ENCODE measurements around the gene UCK2.

UCK2 gene

GRCh38 chr1:165869343-165869742 is 41.9 kb downstream of the UCK2 start:
- no peak for DNase-seq (ENCODE audit: low read depth)
- TF ChIP-seq, protein P1, sequence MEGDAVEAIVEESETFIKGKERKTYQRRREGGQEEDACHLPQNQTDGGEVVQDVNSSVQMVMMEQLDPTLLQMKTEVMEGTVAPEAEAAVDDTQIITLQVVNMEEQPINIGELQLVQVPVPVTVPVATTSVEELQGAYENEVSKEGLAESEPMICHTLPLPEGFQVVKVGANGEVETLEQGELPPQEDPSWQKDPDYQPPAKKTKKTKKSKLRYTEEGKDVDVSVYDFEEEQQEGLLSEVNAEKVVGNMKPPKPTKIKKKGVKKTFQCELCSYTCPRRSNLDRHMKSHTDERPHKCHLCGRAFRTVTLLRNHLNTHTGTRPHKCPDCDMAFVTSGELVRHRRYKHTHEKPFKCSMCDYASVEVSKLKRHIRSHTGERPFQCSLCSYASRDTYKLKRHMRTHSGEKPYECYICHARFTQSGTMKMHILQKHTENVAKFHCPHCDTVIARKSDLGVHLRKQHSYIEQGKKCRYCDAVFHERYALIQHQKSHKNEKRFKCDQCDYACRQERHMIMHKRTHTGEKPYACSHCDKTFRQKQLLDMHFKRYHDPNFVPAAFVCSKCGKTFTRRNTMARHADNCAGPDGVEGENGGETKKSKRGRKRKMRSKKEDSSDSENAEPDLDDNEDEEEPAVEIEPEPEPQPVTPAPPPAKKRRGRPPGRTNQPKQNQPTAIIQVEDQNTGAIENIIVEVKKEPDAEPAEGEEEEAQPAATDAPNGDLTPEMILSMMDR (IDR thresholded peaks at IDR 0.05; ENCODE audit: low read depth, low read length, missing control alignments) = no peak
- no peak overlapping the region for H3K4me3 ChIP-seq (ENCODE audit: low read depth, low read length)

DNA sequence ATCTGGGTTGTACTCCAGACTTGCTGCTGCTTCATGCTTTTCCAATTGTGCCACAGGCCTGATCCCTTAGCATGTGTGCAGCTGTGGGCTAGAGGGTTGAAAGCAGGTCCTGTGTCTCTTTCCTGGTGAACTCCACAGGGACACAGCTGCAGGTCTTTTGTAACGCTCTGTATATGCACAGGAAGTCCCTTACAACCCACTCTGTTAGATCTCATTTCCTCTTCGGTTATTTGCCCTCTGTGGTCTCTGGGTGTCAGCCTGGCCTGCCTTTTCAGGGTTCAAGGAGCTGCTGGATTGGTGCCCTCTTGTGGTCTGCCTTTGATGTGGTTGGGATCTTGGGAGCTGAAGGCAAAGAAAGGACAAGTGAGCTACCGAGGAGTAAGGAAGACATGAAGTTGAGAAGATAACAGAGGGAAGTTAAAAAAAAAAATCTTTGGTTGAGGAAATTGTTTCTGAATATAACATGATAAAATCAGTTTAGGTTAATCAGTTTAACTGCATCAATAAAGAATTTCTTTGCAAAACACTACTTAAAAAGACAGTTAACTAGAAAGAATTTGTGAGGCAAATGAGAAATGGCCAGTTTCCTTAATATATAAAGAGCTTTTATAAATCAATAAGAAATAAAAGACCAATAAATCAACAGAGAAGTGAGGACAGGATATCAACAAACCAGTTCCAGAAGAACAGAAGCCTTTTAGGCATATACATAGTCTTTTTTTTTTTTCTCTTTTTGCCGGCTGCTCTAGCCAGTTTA is 44.1 kb downstream of the UCK2 start:
- peak; percentile 73 for DNase-seq (ENCODE audit: low read depth)
- H3K4me3 ChIP-seq (ENCODE audit: low read depth, low read length) = no peak overlapping the region
- TF ChIP-seq, protein P1 (IDR thresholded peaks at IDR 0.05; ENCODE audit: low read depth, low read length, missing control alignments) = peak; percentile 58

- DNase-seq (ENCODE audit: low read depth) = no peak
- no peak overlapping the region for H3K4me3 ChIP-seq (ENCODE audit: low read depth, low read length)
- TF ChIP-seq, protein P1 (IDR thresholded peaks at IDR 0.05; ENCODE audit: low read depth, low read length, missing control alignments) = no peak
Measured at GRCh38 chr1:165873481-165873880, 46.1 kb downstream of the UCK2 start.

DNA sequence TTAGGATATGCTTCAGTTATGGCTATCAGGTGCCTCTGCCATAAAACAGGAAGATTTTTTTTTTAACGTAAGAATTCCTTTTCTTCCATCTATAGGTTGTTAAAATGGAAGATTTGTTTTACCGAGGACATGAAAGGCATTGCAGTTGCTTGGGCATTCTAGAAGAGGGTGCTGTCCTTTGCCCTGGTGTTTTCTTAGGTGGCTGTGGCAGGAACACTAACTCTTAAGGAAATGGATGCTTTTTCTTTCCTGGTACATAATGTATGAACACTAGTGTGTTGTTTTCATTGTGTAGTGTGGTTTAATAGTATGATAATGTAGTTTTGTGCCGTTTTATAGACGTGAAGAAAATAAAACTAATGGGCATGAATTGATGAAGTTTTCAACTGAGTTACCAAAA is 47.2 kb downstream of the UCK2 start:
- DNase-seq (ENCODE audit: low read depth) = no peak
- no peak overlapping the region for H3K4me3 ChIP-seq (ENCODE audit: low read depth, low read length)
- TF ChIP-seq, protein P1 (IDR thresholded peaks at IDR 0.05; ENCODE audit: low read depth, low read length, missing control alignments) = no peak

DNA sequence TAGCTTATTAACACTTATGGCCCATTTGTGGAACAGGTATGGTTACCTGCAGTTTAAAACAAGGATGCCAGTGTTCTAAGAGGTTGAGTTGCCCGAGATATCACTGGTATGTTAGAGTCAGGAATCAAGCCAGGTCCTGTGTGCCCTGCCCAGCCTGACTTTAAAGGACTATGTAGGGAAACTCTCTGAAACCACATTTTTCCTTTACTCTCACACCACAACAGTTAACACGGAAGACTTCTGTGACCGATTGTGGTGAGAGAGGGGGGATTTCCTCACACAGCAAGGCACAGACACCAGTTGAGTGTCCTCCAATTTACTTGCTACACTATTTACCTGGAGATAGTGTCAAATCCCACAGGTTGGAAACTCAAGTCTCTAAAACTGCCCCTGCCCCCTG is 47.8 kb downstream of the UCK2 start:
- TF ChIP-seq, protein P1 (IDR thresholded peaks at IDR 0.05; ENCODE audit: low read depth, low read length, missing control alignments) = no peak
- DNase-seq (ENCODE audit: low read depth) = no peak
- no peak overlapping the region for H3K4me3 ChIP-seq (ENCODE audit: low read depth, low read length)

DNA sequence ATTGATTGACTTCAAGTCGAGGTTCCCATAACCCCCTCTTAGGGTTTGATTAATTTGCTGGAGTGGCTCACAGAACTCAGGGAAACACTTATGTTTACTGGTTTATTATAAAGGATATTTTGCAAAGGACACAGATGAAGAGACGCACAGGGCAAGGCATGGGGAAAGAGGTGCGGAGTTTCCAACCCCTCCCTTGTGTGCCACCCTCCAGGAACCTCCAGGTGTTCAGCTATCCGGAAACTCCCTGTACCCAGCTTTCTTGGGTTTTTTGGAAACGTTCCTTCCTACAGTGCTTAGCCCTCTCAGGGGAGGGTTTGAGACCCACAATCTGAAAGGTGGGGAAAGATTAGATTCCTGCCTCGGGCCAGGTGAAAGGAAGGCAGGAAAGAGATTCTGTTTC is 48.2 kb downstream of the UCK2 start:
- DNase-seq (ENCODE audit: low read depth) = no peak
- TF ChIP-seq, protein P1 (IDR thresholded peaks at IDR 0.05; ENCODE audit: low read depth, low read length, missing control alignments) = no peak
- no peak overlapping the region for H3K4me3 ChIP-seq (ENCODE audit: low read depth, low read length)

DNA sequence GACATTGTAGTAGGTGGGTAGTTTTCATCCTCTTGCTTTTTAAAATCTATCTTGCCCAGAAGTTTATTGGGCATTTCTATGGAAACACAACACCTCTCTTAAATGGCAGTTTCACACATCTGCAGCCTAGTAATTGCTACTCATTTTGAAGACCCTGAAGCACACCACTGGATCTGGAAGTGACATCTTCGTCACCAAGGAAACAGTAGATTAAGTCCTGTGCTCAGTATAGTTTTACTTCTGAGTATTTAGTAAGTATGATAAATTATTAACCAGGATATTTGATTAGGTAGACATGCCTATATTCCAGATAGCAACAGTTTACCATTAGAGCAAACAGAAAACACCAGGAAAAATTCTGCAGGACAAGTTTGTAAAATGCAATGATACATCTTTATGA is 48.7 kb downstream of the UCK2 start:
- no peak overlapping the region for H3K4me3 ChIP-seq (ENCODE audit: low read depth, low read length)
- TF ChIP-seq, protein P1 (IDR thresholded peaks at IDR 0.05; ENCODE audit: low read depth, low read length, missing control alignments) = no peak
- DNase-seq (ENCODE audit: low read depth) = no peak
